K562 (cell line): ENCODE measurements around the gene GALNT18. TPM values are rescaled to one million over a fixed set of nuclear protein-coding genes. Genes with fewer than 3 reads are reported as not detected.

Experiments
- ATAC-seq: fragments of 200-7000 bp; cut with Tn5 transposase; 3 replicates; pipeline ENCODE4 v1.9.1; 2020; ENCODE audit warnings: moderate library complexity
- BruUV-seq: library from RNA; stranded (reverse); fragments of 400-500 nt; replicated peaks from 2 replicates; lab custom pipeline; 2021; lab: Mats Ljungman, UMichigan
- CTCF ChIA-PET: fragments of 300-600 bp; formaldehyde crosslinking; extraction: SDS; loops from one replicate; lab custom pipeline; 2021; ENCODE audit warnings: low intra/inter-chr PET ratio; lab: Yijun Ruan, JAX
- POLR2A ChIA-PET: fragments of 300-600, 350-650 bp; sonication (Branson Sonifier 250); formaldehyde crosslinking; extraction: SDS; loops from one replicate; lab custom pipeline; 2021; ENCODE audit warnings: antibody characterized with exemption, inconsistent platforms; lab: Yijun Ruan, JAX
- DNase-seq, 4 experiments: peaks; one replicate each; pipeline versions ENCODE4 v3.0.0 to v3.0.0-alpha.2; 2011 to 2018; ENCODE audit warnings: low spot score in 3 of 4, mixed read lengths in 3 of 4; ENCODE audit errors: extremely low read depth in 1 of 4
- FAIRE-seq: peaks from 2 replicates; lab custom pipeline; 2011; peaks lifted over from hg19 to GRCh38; lab: Jason Lieb, UNC
- H2AFZ ChIP-seq: 2 replicates; pipeline ENCODE4 v1.6.0; 2011; ENCODE audit warnings: low read depth, low read length, control low read depth, inconsistent platforms
- H3K27ac ChIP-seq: fragments of 200-600 bp; 3 replicates; pipeline ENCODE4 v1.8.0; 2011; ENCODE audit warnings: low read depth, mild to moderate bottlenecking, control low read depth, inconsistent platforms, low read length, moderate library complexity, mixed read lengths; ENCODE audit errors: extremely low read depth
- H3K27me3 ChIP-seq, 2 experiments: fragments of 300-600 bp in 1 of 2; 2 replicates in 1 of 2; 3 replicates in 1 of 2; pipeline versions ENCODE4 v1.6.0 to v1.8.0; 2011; ENCODE audit warnings: inconsistent platforms in 2 of 2, low read length in 2 of 2, mild to moderate bottlenecking in 1 of 2, mixed read lengths in 1 of 2, moderate library complexity in 1 of 2; ENCODE audit not compliant: control insufficient read depth in 2 of 2, insufficient read depth in 2 of 2
- H3K36me3 ChIP-seq: fragments of 300-600 bp; 3 replicates; pipeline ENCODE4 v1.8.0; 2011; ENCODE audit warnings: mild to moderate bottlenecking, low read length, inconsistent platforms; ENCODE audit not compliant: control insufficient read depth, insufficient read depth
- H3K4me1 ChIP-seq, 2 experiments: fragments of 200-600 bp in 1 of 2; replicated peaks in 1 of 2; 2 replicates in 1 of 2; 3 replicates in 1 of 2; pipeline versions ENCODE4 v1.5.1 to v1.8.0; 2011; ENCODE audit warnings: inconsistent platforms in 2 of 2, low read length in 2 of 2, mild to moderate bottlenecking in 1 of 2, mixed read lengths in 1 of 2, moderate library complexity in 1 of 2; ENCODE audit not compliant: control insufficient read depth in 2 of 2, insufficient read depth in 2 of 2
- H3K4me2 ChIP-seq: 2 replicates; pipeline ENCODE4 v1.6.1; 2011; ENCODE audit warnings: low read length, control low read depth, inconsistent platforms, mixed read lengths; ENCODE audit not compliant: insufficient read depth
- H3K4me3 ChIP-seq: fragments of 200-600 bp; sonication (generic), shearing (Covaris generic); 2 replicates; pipeline ENCODE4 v1.5.1; 2016; ENCODE audit warnings: control low read depth, inconsistent platforms
- H3K79me2 ChIP-seq: fragments of 200-600 bp; 3 replicates; pipeline ENCODE4 v1.8.0; 2011; ENCODE audit warnings: low read length, inconsistent platforms; ENCODE audit not compliant: control insufficient read depth, insufficient read depth
- H3K9ac ChIP-seq, 2 experiments: 2 replicates each; pipeline versions ENCODE4 v1.6.0 to v1.6.1; 2011; ENCODE audit warnings: low read depth in 2 of 2, low read length in 2 of 2, control low read depth in 1 of 2, inconsistent platforms in 1 of 2, mild to moderate bottlenecking in 1 of 2, mixed read lengths in 1 of 2; ENCODE audit not compliant: insufficient read depth in 1 of 2
- H3K9me1 ChIP-seq: one replicate; pipeline ENCODE4 v1.6.0; 2011; ENCODE audit warnings: inconsistent platforms, mild to moderate bottlenecking, low read length, moderate library complexity; ENCODE audit not compliant: control insufficient read depth, insufficient read depth
- H3K9me3 ChIP-seq: replicated peaks from 2 replicates; pipeline ENCODE4 v1.5.1; 2011; ENCODE audit warnings: low read depth, low read length, inconsistent platforms; ENCODE audit not compliant: control insufficient read depth, insufficient read depth
- H4K20me1 ChIP-seq: replicated peaks from 2 replicates; pipeline ENCODE4 v1.6.1; 2011; ENCODE audit warnings: low read length, inconsistent platforms, mixed read lengths; ENCODE audit not compliant: control insufficient read depth, insufficient read depth
- CTBP1 ChIP-seq: fragments of 450-650 bp; IDR thresholded peaks from 2 replicates; pipeline ENCODE4 v1.6.1; 2016; ENCODE audit warnings: borderline replicate concordance
- SOX6 ChIP-seq: fragments of 450-650 bp; IDR thresholded peaks from 2 replicates; pipeline ENCODE4 v1.6.1; 2014; ENCODE audit warnings: mild to moderate bottlenecking
- ZNF384 ChIP-seq: IDR thresholded peaks from 2 replicates; pipeline ENCODE4 v1.6.1; 2012; ENCODE audit warnings: low read depth, low read length, improper control_type of control experiment
- ZNF75A ChIP-seq: fragments of 450-650 bp; formaldehyde crosslinking; IDR thresholded peaks from 2 replicates; pipeline ENCODE4 v1.4.0; 2020; ENCODE audit warnings: mild to moderate bottlenecking
- WGBS: fragments of 100-300 bp; shearing (Covaris generic); methylation state at CpG from one replicate; pipeline ENCODE4 v1.1.6; 2016; ENCODE audit warnings: low coverage, mixed read lengths; ENCODE audit not compliant: insufficient coverage; ENCODE audit errors: missing lambda C conversion rate; 5-methylcytosine and 5-hydroxymethylcytosine counted together
- in situ Hi-C: fragments of 300-500 bp; cut with MboI; formaldehyde crosslinking; loops from 4 replicates; pipeline ENCODE4 v1.15.0; 2018; ENCODE audit warnings: inconsistent platforms, mixed read lengths
- intact Hi-C: fragments of 100-400 bp; cut with micrococcal nuclease; formaldehyde crosslinking; loops from 2 replicates; pipeline ENCODE4 v1.14.2; 2022
- polyA plus RNA-seq, 8 experiments: library from polyadenylated mRNA; depleted of rRNA in 4 of 8; stranded (reverse) in 5 of 8; unstranded in 3 of 8; fragments of >200 nt; fragmentation: Nextera tagmentation in 2 of 8; fragmentation: Illumina TruSeq in 1 of 8; extraction: Ambion mirVana in 2 of 8; extraction: Trizol in 1 of 8; gene quantifications; 2 replicates each; pipeline versions ENCODE4 v1.2.1 to v1.2.3, GENCODE V29; 2011 to 2014; ENCODE audit warnings: inconsistent platforms in 1 of 8, missing spikeins in 1 of 8
- total RNA-seq, 7 experiments: library from RNA; depleted of rRNA in 6 of 7; stranded (reverse); fragments of >200 nt in 6 of 7; fragmentation: Illumina TruSeq in 2 of 7; extraction: Trizol in 2 of 7; gene quantifications; 2 replicates each; pipeline versions ENCODE4 v1.2.1 to v1.2.3, GENCODE V29; 2011 to 2021; ENCODE audit warnings: low replicate concordance in 1 of 7
- TF ChIP-seq, protein P1 (sequence below): fragments of 250-450 bp; sonication (Bioruptor Pico); IDR thresholded peaks from 2 replicates; pipeline ENCODE4 v1.5.0; 2021; ENCODE audit warnings: mild to moderate bottlenecking, moderate library complexity

The GALNT18 gene
- total and polyA plus RNA-seq, 9 of the 15 experiments (the other 6 are each of a cell fraction or from before 2014, with no cell fraction given), result not detected

DNA sequence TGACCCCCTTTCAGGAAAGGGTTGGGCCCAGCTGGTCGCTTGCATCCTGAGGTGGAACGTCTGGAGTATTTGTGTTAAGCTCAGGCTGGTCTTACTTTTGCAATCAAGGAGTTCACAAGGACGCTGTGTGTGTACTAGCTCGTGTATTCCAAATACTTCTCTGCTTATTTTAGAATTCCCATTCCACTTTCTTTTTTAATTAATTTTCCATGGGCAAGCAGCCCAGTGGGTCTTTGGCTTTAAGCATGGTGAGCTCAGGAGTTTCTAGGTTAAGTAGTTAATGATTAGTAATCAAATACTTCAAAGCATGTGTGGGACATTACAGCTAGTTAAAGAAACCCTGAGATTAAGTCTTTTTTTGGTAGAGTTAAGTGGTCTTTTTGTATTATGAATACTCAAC is 337.3 kb downstream of the GALNT18 start:
- intact Hi-C loops, result no loop called here
- WGBS, result 1% methylated on average over 4 of the region's 4 CpGs
- POLR2A ChIA-PET, result no interaction called here

More for the DNA sequence above, 337.3 kb downstream of the GALNT18 start:
- H3K4me2 ChIP-seq, result no peak overlapping the region
- H3K9me1 ChIP-seq, result no peaks in the 10 kb centered on the region
- no TSS peak for BruUV-seq
- no peak overlapping the region for H3K4me3 ChIP-seq
- peaks cover 2 to 43% of the 10 kb centered on the region in 2 experiments; a peak in 3 of 5 replicates for H3K27me3 ChIP-seq
- H3K27ac ChIP-seq, result no peak overlapping the region
- TF ChIP-seq, protein P1, sequence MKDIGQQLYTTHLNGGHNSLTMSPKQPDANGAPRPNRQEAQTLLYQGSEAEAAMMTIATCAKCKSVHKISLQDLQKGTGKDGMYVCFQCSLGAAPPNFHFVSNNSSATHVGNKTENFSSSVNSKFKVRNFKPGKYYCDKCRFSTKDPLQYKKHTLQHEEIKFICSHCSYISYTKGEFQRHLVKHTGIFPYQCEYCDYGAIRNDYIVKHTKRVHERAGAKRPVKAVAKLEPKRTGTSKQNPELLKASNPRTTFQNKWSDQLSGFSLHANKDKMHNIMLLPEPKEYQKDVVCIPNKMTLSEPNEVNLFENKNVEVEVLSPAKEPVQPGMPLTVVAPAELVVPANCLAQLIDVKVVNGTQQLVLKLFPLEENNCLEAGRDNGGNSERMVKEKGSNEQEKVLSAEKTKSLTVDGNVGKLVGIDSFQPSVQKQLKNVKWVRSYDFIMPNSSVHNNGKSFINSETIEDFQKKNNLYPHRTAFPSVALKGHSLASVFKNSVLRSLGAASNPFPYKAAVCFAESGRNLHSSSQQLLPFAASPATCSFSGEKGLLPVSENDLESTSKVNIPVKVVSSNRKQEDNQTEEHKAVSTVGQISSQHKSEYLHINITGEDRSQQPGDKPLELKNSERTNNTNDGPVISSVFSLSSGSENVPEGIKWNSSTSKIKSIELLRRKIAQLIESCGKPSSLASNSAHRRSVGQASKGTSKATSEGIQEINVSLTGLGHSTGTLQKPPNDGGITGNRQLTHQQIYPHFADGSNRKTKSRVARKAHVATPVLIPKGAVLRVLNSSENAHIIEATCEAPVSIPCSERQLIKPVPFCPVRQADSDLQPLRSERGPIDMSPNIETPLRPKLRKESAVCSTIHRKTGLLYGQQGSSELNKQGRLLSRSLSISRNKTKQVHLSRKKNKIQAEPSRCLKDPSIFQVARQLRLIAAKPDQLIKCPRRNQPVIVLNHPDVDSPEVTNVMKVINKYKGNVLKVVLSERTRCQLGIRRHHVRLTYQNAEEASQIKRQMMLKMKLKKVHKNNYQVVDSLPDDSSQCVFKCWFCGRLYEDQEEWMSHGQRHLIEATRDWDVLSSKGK (CRISPR knock-in tag), result no peak
- TF ChIP-seq ZNF384 (no peak), CTBP1 (no peak), SOX6 (no peak), ZNF75A (CRISPR knock-in tag) (no peak)
- H4K20me1 ChIP-seq, result 0 out of 2 replicates have a peak, but pooled peaks cover 3% of the 10 kb centered on the region
- FAIRE-seq (no peak), DNase-seq (no peak), ATAC-seq (no peak)
- no peak overlapping the region for H3K9ac ChIP-seq
- H3K4me1 ChIP-seq, result no peaks in the 10 kb centered on the region
- H2AFZ ChIP-seq, result no peak overlapping the region
- H3K36me3 ChIP-seq, result no peaks in the 10 kb centered on the region
- H3K9me3 ChIP-seq, result no peaks in the 10 kb centered on the region
- CTCF ChIA-PET, result no interaction called here
- in situ Hi-C loops, result no loop called here
- no peaks in the 10 kb centered on the region for H3K79me2 ChIP-seq
